GM18502 (cell line): Measurements from ENCODE around the gene KRT14.
"Not testable (repeated sequence)": the region's sequence is repeated elsewhere in the genome, so short reads cannot be mapped to it uniquely, and the experiment has no call there.

ENCODE experiments used
- ATAC-seq: cut with Tn5 transposase; IDR thresholded peaks from one replicate; pipeline ENCODE4 v1.9.1; 2021; ENCODE audit warnings: mild to moderate bottlenecking; ENCODE audit not compliant: unreplicated experiment, poor library complexity

KRT14 gene

DNA sequence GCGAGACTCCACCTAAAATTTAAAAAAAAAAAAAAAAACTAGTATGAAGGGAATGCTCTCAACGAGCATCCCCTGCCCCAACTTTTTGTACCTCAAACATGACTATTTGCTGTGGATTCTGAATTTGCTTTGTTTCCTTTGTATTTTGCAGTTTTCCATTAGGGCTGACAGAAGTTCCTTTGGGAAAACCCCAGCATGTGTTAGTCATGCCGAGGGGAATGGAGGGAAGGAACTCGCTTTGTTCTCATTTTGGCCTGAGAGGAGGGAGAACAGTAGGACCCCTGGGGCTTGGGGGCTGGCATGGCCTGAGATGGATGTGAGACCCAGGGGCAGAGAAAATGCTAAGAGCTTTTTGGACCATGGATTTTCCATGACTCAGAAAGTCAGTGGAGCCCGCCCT lies 35.3 kb downstream of the KRT14 start:
- ATAC-seq = no peak

DNA sequence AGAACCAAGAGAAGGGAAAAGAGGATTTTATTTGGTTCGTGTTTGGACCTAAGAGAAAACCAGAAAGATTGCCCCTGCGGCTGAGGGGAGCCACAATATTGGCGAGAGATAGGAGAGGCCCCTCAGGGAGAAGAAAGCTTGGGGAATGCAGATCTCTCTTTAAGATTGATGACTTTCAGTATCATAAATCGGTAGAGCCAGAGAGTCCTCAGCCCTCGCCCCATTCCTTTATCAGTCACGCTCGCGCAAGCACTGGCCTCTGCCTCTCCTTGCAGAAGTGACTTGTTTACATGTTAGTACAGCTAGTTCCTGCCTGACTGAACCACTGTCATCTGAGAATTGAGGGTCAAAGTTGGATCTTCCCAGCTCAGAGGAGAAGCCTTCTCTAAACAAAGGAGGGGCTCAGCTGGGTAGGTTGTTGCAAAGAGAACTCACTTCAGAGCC lies 37.1 kb downstream of the KRT14 start:
- no peak for ATAC-seq

- ATAC-seq = no peak
These were observed 37.7 kb downstream of the KRT14 start for GRCh38 chr17:41548844-41549595.

GRCh38 chr17:41547921-41548843 lies 38.5 kb downstream of the KRT14 start:
- ATAC-seq = no peak

DNA sequence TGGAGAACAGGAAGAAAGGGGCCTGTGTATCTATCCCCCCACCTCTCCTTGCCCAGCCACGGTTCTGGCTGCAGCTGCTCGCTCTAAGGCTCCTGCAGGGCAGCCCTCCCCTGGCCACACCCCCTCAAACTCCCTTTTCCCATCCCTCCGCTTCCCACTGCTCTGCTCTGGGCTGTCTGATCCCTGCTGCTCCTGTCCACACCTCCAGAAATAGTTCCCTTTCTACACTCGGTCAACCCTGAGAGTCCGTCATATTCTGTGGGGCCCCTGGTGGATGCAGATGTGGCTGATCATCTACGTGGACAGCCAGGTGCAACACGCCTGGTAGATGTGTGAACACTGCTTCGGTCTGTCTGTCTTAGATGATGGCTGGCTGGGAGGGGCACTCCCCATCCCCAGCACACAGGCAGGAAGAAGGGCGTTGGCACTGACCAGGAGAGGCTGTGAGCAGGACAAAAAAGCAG lies 39.3 kb downstream of the KRT14 start:
- no peak for ATAC-seq

DNA sequence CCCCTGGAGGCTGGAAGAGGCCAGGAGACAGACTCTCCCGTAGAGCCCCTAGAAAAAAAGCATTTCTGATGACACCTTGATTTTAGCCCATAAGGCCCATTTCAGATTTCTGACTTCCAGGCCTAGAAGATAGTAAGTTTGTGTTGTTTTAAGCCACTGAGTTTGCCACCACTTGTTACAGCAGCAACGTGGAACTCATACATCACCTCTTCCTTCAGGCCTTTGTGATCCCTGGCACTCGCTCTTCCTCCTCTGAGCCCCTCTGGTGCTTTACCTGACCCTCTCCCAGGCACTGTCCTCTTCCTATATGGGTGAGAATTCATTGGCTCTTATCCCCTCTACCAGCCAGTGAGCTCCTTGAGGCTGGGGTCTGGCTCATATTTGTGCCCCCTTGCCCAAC lies 39.9 kb downstream of the KRT14 start:
- no peak for ATAC-seq

- no peak for ATAC-seq
These were observed 40.8 kb downstream of the KRT14 start for GRCh38 chr17:41545829-41546410.

- no peak for ATAC-seq
These were observed 41.8 kb downstream of the KRT14 start for GRCh38 chr17:41544935-41545334.

DNA sequence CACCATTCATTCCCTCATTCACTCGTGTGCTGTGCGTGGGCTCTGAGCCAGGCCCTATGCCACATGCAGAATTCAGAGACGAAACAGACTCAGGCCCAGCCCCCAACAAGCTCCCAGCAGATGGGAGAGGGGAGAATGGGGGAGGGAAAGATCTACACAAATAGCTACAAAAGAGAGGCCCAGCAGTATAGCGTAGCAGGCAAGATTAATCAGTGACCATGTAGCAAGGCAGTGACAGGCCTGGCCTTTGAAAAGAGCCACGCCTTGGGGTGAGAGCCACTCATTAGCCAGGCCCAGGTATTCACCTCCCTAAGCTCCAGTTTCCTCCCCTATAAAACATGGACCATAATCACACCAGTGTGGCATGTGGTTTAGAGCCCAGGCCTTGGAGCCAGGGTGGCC lies 42.2 kb downstream of the KRT14 start:
- no peak for ATAC-seq

DNA sequence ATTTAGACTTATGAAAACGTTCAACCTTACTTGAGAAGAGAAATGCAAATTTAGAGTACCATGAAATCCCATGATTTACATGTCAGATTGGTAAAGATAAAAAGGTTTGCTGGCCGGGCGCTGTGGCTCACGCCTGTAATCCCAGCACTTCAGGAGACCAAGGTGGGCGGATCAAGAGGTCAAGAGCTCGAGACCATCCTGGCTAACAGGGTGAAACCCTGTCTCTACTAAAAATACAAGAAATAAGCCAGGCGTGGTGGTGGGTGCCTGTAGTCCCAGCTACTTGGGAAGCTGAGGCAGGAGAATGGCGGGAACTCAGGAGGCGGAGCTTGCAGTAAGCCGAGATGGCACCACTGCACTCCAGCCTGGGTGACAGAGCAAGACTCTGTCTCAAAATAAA lies 43.9 kb downstream of the KRT14 start:
- ATAC-seq = not testable (repeated sequence)

GRCh38 chr17:41542357-41542756 lies 44.3 kb downstream of the KRT14 start:
- ATAC-seq = no peak

GRCh38 chr17:41540921-41541625 lies 45.6 kb downstream of the KRT14 start:
- no peak for ATAC-seq

DNA sequence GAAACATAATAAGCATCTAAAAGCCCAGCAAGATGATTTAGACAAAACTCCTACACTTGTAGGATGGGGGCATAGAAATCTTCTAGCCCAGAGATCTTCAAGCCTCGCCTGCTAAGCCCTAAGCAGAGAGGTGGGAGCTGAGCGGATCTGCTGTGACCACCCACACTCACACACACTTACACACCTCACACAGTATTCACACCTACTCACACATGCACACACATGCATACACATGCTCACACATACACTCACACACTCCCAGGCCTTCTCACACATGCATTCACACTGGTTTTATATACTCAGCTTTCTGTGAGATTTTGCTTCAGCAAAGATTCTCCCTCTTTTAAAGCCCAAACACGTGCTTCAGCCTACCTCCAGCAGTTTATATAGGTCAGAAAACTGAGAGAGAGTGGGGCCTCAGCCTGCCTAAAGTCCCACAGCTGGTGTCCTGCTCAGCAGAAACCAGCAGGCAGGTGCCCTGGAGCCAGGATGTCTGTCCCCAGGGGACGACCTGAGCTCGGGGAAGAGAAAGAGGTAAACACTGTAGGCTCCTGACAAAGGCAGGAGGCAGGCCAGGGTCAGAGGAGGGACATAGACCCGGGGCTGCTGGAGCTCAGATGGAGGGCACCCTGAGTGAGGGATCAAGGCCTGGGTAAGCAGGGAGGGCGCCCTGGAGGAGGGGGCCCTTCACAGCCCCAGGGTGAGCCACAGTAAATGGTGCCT lies 46.6 kb downstream of the KRT14 start:
- ATAC-seq = no peak

DNA sequence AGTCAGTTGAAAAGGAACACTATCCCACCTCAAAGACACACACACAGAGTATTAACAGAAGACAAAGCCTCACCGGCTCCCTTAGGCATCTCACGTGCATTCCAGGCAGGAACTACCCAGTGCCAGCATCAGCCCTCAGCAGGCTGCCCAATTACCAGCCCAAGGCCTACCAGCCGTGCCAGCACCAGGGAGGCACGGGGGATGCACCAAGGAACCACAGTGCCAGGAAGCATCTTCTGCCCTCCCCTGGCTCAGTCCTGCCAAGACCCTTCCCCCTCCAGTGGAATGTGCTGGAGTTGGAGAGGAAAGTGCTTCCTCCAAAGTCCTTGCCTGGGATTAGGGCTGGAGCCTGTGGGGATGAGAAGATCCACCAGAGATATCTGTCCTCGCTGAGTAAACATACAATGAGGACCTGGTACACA lies 47.6 kb downstream of the KRT14 start:
- ATAC-seq = no peak

GRCh38 chr17:41538565-41538991 lies 48.1 kb downstream of the KRT14 start:
- ATAC-seq = no peak

DNA sequence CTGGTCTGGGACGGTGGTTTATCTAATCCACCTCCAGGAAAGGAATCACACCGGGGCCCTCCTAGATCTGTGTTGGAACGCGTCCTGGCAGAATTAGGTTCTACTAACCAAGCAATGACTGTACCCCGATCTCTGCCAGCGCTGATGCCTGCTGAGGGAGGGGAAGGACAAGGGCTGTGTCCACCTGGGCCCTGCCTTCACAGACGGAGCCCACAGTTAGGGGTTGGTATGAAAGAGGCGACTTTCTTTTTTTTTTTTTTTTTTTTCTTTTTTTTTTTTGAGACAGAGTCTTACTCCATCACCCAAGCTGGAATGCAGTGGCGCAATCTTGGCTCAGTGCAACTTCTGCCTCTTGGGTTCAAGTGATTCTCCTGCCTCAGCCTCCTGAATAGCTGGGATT lies 48.7 kb downstream of the KRT14 start:
- ATAC-seq = no peak

GRCh38 chr17:41537614-41537954 lies 49.1 kb downstream of the KRT14 start:
- no peak for ATAC-seq

- ATAC-seq = no peak
These were observed 49.7 kb downstream of the KRT14 start for GRCh38 chr17:41536741-41537613.
